HEK293 (cell line): Measurements from ENCODE around the gene IGFALS.

Experiments
- CTCF ChIA-PET: fragments of 350-600 bp; formaldehyde crosslinking; extraction: SDS; loops from one replicate; lab custom pipeline; 2021; ENCODE audit warnings: antibody characterized with exemption; lab: Yijun Ruan, JAX
- POLR2A ChIA-PET: fragments of 300-600 bp; formaldehyde crosslinking; extraction: SDS; loops from one replicate; lab custom pipeline; 2020; ENCODE audit warnings: antibody characterized with exemption, inconsistent platforms; lab: Yijun Ruan, JAX
- H3K27ac ChIP-seq: fragments of 200-500 bp; sonication (Bioruptor generic); 2 replicates; pipeline ENCODE4 v1.5.1; 2014; ENCODE audit warnings: low read depth, low read length, control low read depth, inconsistent platforms; ENCODE audit errors: extremely low read depth
- H3K36me3 ChIP-seq, 2 experiments: fragments of 200-500 bp in 1 of 2; sonication (Bioruptor generic) in 1 of 2; 1 replicate in 1 of 2; 2 replicates in 1 of 2; pipeline ENCODE4 v1.5.1; 2014 to 2017; ENCODE audit warnings: inconsistent platforms in 2 of 2, low read length in 2 of 2; ENCODE audit not compliant: control insufficient read depth in 2 of 2, insufficient read depth in 1 of 2
- H3K4me1 ChIP-seq: fragments of 200-500 bp; sonication (Bioruptor generic); 2 replicates; pipeline ENCODE4 v1.5.1; 2014; ENCODE audit warnings: mild to moderate bottlenecking, low read length, inconsistent platforms; ENCODE audit not compliant: control insufficient read depth, insufficient read depth
- H3K4me3 ChIP-seq: 2 replicates; pipeline ENCODE4 v1.5.1; 2011; ENCODE audit warnings: low read depth, mild to moderate bottlenecking, control low read depth, low read length, moderate library complexity
- H3K9me3 ChIP-seq: fragments of 200-500 bp; sonication (Bioruptor generic); 2 replicates; pipeline ENCODE4 v1.5.1; 2014; ENCODE audit warnings: low read depth, low read length, inconsistent platforms; ENCODE audit not compliant: control insufficient read depth, insufficient read depth
- FEZF1 ChIP-seq: fragments of 450-650 bp; formaldehyde crosslinking; IDR thresholded peaks from 2 replicates; pipeline ENCODE4 v1.5.1; 2016; ENCODE audit warnings: missing biosample characterization, missing genetic modification characterization
- GFI1B ChIP-seq: fragments of 450-650 bp; formaldehyde crosslinking; IDR thresholded peaks from 2 replicates; pipeline ENCODE4 v1.5.1; 2016; ENCODE audit warnings: missing biosample characterization, missing genetic modification characterization
- KLF9 ChIP-seq: fragments of 450-650 bp; formaldehyde crosslinking; IDR thresholded peaks from 2 replicates; pipeline ENCODE4 v1.5.1; 2016; ENCODE audit warnings: missing biosample characterization, missing genetic modification characterization, low read depth
- SCRT1 ChIP-seq: fragments of 450-650 bp; formaldehyde crosslinking; IDR thresholded peaks from 2 replicates; pipeline ENCODE4 v1.5.1; 2016; ENCODE audit warnings: missing biosample characterization, missing genetic modification characterization, borderline replicate concordance
- YY1 ChIP-seq: fragments of 450-650 bp; formaldehyde crosslinking; IDR thresholded peaks from 2 replicates; pipeline ENCODE4 v1.5.1; 2018; ENCODE audit warnings: missing biosample characterization, missing genetic modification characterization
- ZBTB21 ChIP-seq: fragments of 450-650 bp; formaldehyde crosslinking; IDR thresholded peaks from 2 replicates; pipeline ENCODE4 v1.5.1; 2017; ENCODE audit warnings: missing biosample characterization, missing genetic modification characterization
- ZFP3 ChIP-seq: fragments of 450-650 bp; formaldehyde crosslinking; IDR thresholded peaks from 2 replicates; pipeline ENCODE4 v1.5.1; 2016; ENCODE audit warnings: low read depth, missing biosample characterization, missing genetic modification characterization
- ZFP37 ChIP-seq: fragments of 450-650 bp; formaldehyde crosslinking; IDR thresholded peaks from 2 replicates; pipeline ENCODE4 v1.5.1; 2016; ENCODE audit warnings: missing biosample characterization, missing genetic modification characterization
- ZNF214 ChIP-seq: fragments of 450-650 bp; formaldehyde crosslinking; IDR thresholded peaks from 2 replicates; pipeline ENCODE4 v1.5.1; 2017; ENCODE audit warnings: missing biosample characterization, mild to moderate bottlenecking, missing genetic modification characterization, borderline replicate concordance
- ZNF335 ChIP-seq: fragments of 450-650 bp; formaldehyde crosslinking; conservative IDR thresholded peaks from 2 replicates; pipeline ENCODE4 v1.5.1; 2016; ENCODE audit warnings: missing biosample characterization, missing genetic modification characterization
- ZNF354C ChIP-seq: fragments of 450-650 bp; formaldehyde crosslinking; IDR thresholded peaks from 2 replicates; pipeline ENCODE4 v1.5.1; 2016; ENCODE audit warnings: missing biosample characterization, missing genetic modification characterization, low read depth, borderline replicate concordance
- ZNF529 ChIP-seq: fragments of 450-650 bp; formaldehyde crosslinking; IDR thresholded peaks from 2 replicates; pipeline ENCODE4 v1.5.1; 2017; ENCODE audit warnings: missing genetic modification characterization, missing biosample characterization; ENCODE audit not compliant: insufficient replicate concordance
- ZNF549 ChIP-seq: fragments of 450-650 bp; IDR thresholded peaks from 2 replicates; pipeline ENCODE4 v1.5.1; 2018; ENCODE audit warnings: missing biosample characterization, missing genetic modification characterization, mild to moderate bottlenecking, inconsistent platforms, moderate library complexity
- TF ChIP-seq, protein P1 (sequence below): fragments of 450-650 bp; formaldehyde crosslinking; IDR thresholded peaks from 2 replicates; pipeline ENCODE4 v1.5.1; 2016; ENCODE audit warnings: missing biosample characterization, missing genetic modification characterization
- TF ChIP-seq, protein P2 (sequence below): fragments of 450-650 bp; formaldehyde crosslinking; IDR thresholded peaks from 2 replicates; pipeline ENCODE4 v1.5.1; 2016; ENCODE audit warnings: missing biosample characterization, missing genetic modification characterization
- TF ChIP-seq, protein P3 (sequence below): fragments of 450-650 bp; formaldehyde crosslinking; IDR thresholded peaks from 2 replicates; pipeline ENCODE4 v1.5.1; 2016; ENCODE audit warnings: missing biosample characterization, missing genetic modification characterization, low read depth
- TF ChIP-seq, protein P4 (sequence below): fragments of 450-650 bp; formaldehyde crosslinking; IDR thresholded peaks from 2 replicates; pipeline ENCODE4 v1.5.1; 2016; ENCODE audit warnings: missing biosample characterization, missing genetic modification characterization
- TF ChIP-seq, protein P5 (sequence below): fragments of 450-650 bp; formaldehyde crosslinking; IDR thresholded peaks from 2 replicates; pipeline ENCODE4 v1.5.1; 2016; ENCODE audit warnings: missing biosample characterization, missing genetic modification characterization, borderline replicate concordance

IGFALS gene

DNA sequence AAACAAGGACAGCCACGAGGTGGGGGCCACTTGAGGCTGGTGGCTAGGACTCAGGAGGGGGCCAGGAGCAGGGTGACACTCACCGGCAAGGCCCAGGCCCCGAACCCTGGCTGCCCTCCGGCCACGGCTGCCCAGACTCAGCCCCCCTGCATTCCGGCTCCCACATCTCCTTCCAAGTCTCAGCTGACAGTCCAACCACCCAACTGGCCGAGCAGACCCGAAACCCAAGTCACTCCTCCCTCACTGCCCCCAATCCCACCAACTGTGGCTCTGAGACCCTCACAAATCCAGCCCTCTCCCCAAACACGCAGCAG lies 23.7 kb upstream of the IGFALS start:
- Histone ChIP-seq H3K9me3 (no peaks in the 10 kb centered on the region), H3K27ac (no peak overlapping the region), H3K4me1 (no peaks in the 10 kb centered on the region), H3K36me3 (peaks cover 0 to 69% of the 10 kb centered on the region in 2 experiments; a peak in 2 of 3 replicates), H3K4me3 (no peak overlapping the region)
- TF ChIP-seq ZNF335 (tag by site-specific recombination) (no peak), YY1 (no peak), ZFP3 (tag by site-specific recombination) (no peak), GFI1B (tag by site-specific recombination) (no peak), FEZF1 (no peak), ZNF214 (tag by site-specific recombination) (no peak), ZFP37 (tag by site-specific recombination) (no peak), ZNF529 (no peak), ZNF549 (tag by site-specific recombination) (no peak)
- TF ChIP-seq, protein P1, sequence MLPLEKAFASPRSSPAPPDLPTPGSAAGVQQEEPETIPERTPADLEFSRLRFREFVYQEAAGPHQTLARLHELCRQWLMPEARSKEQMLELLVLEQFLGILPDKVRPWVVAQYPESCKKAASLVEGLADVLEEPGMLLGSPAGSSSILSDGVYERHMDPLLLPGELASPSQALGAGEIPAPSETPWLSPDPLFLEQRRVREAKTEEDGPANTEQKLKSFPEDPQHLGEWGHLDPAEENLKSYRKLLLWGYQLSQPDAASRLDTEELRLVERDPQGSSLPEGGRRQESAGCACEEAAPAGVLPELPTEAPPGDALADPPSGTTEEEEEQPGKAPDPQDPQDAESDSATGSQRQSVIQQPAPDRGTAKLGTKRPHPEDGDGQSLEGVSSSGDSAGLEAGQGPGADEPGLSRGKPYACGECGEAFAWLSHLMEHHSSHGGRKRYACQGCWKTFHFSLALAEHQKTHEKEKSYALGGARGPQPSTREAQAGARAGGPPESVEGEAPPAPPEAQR (tag by site-specific recombination) = no peak
- TF ChIP-seq, protein P2, sequence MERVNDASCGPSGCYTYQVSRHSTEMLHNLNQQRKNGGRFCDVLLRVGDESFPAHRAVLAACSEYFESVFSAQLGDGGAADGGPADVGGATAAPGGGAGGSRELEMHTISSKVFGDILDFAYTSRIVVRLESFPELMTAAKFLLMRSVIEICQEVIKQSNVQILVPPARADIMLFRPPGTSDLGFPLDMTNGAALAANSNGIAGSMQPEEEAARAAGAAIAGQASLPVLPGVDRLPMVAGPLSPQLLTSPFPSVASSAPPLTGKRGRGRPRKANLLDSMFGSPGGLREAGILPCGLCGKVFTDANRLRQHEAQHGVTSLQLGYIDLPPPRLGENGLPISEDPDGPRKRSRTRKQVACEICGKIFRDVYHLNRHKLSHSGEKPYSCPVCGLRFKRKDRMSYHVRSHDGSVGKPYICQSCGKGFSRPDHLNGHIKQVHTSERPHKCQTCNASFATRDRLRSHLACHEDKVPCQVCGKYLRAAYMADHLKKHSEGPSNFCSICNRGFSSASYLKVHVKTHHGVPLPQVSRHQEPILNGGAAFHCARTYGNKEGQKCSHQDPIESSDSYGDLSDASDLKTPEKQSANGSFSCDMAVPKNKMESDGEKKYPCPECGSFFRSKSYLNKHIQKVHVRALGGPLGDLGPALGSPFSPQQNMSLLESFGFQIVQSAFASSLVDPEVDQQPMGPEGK (tag by site-specific recombination) = no peak
- TF ChIP-seq, protein P3, sequence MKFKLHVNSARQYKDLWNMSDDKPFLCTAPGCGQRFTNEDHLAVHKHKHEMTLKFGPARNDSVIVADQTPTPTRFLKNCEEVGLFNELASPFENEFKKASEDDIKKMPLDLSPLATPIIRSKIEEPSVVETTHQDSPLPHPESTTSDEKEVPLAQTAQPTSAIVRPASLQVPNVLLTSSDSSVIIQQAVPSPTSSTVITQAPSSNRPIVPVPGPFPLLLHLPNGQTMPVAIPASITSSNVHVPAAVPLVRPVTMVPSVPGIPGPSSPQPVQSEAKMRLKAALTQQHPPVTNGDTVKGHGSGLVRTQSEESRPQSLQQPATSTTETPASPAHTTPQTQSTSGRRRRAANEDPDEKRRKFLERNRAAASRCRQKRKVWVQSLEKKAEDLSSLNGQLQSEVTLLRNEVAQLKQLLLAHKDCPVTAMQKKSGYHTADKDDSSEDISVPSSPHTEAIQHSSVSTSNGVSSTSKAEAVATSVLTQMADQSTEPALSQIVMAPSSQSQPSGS = no peak
- TF ChIP-seq, protein P4, sequence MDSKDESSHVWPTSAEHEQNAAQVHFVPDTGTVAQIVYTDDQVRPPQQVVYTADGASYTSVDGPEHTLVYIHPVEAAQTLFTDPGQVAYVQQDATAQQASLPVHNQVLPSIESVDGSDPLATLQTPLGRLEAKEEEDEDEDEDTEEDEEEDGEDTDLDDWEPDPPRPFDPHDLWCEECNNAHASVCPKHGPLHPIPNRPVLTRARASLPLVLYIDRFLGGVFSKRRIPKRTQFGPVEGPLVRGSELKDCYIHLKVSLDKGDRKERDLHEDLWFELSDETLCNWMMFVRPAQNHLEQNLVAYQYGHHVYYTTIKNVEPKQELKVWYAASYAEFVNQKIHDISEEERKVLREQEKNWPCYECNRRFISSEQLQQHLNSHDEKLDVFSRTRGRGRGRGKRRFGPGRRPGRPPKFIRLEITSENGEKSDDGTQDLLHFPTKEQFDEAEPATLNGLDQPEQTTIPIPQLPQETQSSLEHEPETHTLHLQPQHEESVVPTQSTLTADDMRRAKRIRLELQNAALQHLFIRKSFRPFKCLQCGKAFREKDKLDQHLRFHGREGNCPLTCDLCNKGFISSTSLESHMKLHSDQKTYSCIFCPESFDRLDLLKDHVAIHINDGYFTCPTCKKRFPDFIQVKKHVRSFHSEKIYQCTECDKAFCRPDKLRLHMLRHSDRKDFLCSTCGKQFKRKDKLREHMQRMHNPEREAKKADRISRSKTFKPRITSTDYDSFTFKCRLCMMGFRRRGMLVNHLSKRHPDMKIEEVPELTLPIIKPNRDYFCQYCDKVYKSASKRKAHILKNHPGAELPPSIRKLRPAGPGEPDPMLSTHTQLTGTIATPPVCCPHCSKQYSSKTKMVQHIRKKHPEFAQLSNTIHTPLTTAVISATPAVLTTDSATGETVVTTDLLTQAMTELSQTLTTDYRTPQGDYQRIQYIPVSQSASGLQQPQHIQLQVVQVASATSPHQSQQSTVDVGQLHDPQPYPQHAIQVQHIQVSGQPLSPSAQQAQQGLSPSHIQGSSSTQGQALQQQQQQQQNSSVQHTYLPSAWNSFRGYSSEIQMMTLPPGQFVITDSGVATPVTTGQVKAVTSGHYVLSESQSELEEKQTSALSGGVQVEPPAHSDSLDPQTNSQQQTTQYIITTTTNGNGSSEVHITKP (tag by site-specific recombination) = no peak
- ChIA-PET POLR2A (interaction anchor here (0.7 to 0.8 kb wide), 2 partner anchors 35 to 1175 kb away, joined by 3 read pairs; partner anchors contain the start of genes NUBP2 and SPSB3), CTCF (no interaction called here)

DNA sequence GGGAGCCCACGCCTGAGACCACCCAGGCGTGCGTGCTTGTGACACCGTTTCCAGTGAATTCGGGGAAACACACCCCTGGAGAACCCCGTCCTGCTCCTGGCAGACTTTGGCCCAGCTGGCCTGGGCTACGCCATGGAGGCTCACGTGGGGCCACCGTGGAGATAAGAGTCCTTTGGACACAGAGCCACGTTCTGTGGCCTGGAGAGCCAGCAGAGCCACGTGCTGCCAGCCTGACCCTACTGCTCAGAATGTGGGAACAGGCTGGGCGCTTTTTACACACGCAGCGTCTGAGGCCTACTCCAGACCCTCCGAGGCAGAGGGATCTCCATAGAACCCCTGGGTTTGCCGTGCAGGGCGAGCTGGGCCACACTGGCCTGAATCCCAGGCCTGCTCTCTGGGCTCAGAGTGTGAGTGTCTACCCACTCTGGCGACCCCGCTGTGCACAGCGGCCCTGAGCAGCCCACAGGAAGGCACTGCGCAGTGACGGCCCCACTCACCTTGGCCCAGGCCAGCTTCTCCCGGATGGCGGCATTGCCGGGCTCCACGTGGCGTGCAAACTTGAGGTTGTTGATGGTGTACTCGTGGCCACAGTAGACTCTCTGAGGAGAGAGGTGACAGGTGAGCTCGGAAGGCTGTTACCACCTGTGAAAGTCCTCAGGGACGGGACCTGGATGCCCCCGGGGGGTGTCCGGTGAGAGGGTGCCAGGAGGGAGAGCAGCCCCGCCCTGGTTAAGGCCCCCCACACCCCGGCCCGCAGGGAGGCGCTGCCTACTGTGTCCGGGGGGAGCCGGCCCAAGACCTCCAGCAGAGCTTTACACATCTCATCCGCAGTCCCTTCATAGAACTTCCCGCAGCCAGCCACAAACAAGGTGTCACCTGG lies 23.1 kb upstream of the IGFALS start:
- Histone ChIP-seq H3K4me1 (no peaks in the 10 kb centered on the region), H3K36me3 (peaks cover 0 to 65% of the 10 kb centered on the region in 2 experiments; a peak in 2 of 3 replicates), H3K9me3 (no peaks in the 10 kb centered on the region), H3K4me3 (no peak overlapping the region), H3K27ac (no peak overlapping the region)
- CTCF ChIA-PET = interaction anchor here (0.5 kb wide), 1 partner anchor 1040 kb away, joined by 5 read pairs; no protein-coding TSS in a partner anchor
- TF ChIP-seq SCRT1 (tag by site-specific recombination) = no peak
- no peak for TF ChIP-seq ZBTB21
- TF ChIP-seq, protein P5, sequence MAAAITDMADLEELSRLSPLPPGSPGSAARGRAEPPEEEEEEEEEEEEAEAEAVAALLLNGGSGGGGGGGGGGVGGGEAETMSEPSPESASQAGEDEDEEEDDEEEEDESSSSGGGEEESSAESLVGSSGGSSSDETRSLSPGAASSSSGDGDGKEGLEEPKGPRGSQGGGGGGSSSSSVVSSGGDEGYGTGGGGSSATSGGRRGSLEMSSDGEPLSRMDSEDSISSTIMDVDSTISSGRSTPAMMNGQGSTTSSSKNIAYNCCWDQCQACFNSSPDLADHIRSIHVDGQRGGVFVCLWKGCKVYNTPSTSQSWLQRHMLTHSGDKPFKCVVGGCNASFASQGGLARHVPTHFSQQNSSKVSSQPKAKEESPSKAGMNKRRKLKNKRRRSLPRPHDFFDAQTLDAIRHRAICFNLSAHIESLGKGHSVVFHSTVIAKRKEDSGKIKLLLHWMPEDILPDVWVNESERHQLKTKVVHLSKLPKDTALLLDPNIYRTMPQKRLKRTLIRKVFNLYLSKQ (tag by site-specific recombination) = no peak
- no peak for TF ChIP-seq KLF9
- no peak for TF ChIP-seq ZNF354C (tag by site-specific recombination)
- POLR2A ChIA-PET = interaction anchor here (0.7 to 0.8 kb wide), 2 partner anchors 34 to 1174 kb away, joined by 3 read pairs; partner anchors contain the start of genes NUBP2 and SPSB3
